A549 treated with ZK216348 at 1 μM for 4 hours (cell line): Measurements from ENCODE around the gene ANKRD10. TPM values are rescaled to one million over a fixed set of nuclear protein-coding genes. Genes with fewer than 3 reads are reported as not detected.

ENCODE experiments used
- total RNA-seq: library from RNA; stranded (reverse); fragments of 200-300 nt; extraction: Qiagen RNA extraction; gene quantifications from 5 replicates; pipeline ENCODE4 v1.2.3, GENCODE V29; 2022; ENCODE audit warnings: low read depth

Gene ANKRD10
- total RNA-seq = 37.9 to 43.8 TPM (median 42.6 TPM) in 5 replicates

GRCh38 chr13:110915057-110915873, at the start of gene ANKRD10:
Gene ANKRD10, minus strand, starts transcription at chr13:110915069. Its CDS starts 135 bp downstream, at chr13:110914934.

Other genes with a start within 250 kb of the ANKRD10 start
- gene CARS2, start 209.0 kb downstream of the ANKRD10 start, total RNA-seq = 43.1 to 68.8 TPM (median 57.1 TPM) in 5 replicates
- gene ING1, start 201.4 kb downstream of the ANKRD10 start, total RNA-seq = 9.2 to 13.5 TPM (median 11.2 TPM) in 5 replicates
- gene ARHGEF7, start 200.2 kb upstream of the ANKRD10 start, total RNA-seq = 17.4 to 22.3 TPM (median 20.5 TPM) in 5 replicates